Tibial artery (tissue), 4 donors: ENCODE measurements around the gene NHERF1.

Source experiments
- DNase-seq, 2 donors: peaks; one replicate each; pipeline ENCODE4 v3.0.0-alpha.2; 2019
- H3K27ac ChIP-seq, 2 donors: fragments of 200-600 bp; sonication (generic) in 1 of 2; 1 replicate in 1 of 2; 2 replicates in 1 of 2; pipeline ENCODE4 v1.5.1; 2018 to 2019; ENCODE audit warnings: mild to moderate bottlenecking in 1 of 2
- H3K27me3 ChIP-seq, 2 donors: fragments of 200-600 bp; sonication (generic) in 1 of 2; one replicate each; pipeline versions ENCODE4 v1.5.1 to v1.6.0; 2016 to 2019
- H3K36me3 ChIP-seq, 3 donors: fragments of 200-600 bp; sonication (generic) in 2 of 3; one replicate each; pipeline ENCODE4 v1.5.1; 2016 to 2019; ENCODE audit warnings: mild to moderate bottlenecking in 2 of 3
- H3K4me1 ChIP-seq, 4 donors: fragments of 200-600 bp; sonication (generic) in 2 of 4; 1 replicate in 3 of 4; 2 replicates in 1 of 4; pipeline ENCODE4 v1.5.1; 2016 to 2019
- H3K4me3 ChIP-seq, 2 donors: fragments of 200-600 bp; sonication (generic) in 1 of 2; 1 replicate in 1 of 2; 2 replicates in 1 of 2; pipeline ENCODE4 v1.5.1; 2018 to 2019; ENCODE audit warnings: mild to moderate bottlenecking in 2 of 2
- H3K9me3 ChIP-seq, 3 donors: fragments of 200-600 bp; sonication (generic) in 1 of 3; one replicate each; pipeline ENCODE4 v1.5.1; 2016 to 2019
- CTCF ChIP-seq, 2 experiments: fragments of 200-600 bp in 1 of 2; fragments of 450-650 bp in 1 of 2; IDR thresholded peaks; one replicate each; pipeline ENCODE4 v1.5.1; 2017 to 2019; ENCODE audit warnings: antibody characterized with exemption in 2 of 2, mild to moderate bottlenecking in 1 of 2, moderate library complexity in 1 of 2
- intact Hi-C: fragments of 100-400 bp; cut with DNase I; formaldehyde crosslinking; loops from one replicate; pipeline ENCODE4 v1.15.0; 2023; ENCODE audit warnings: low total_unique reads

Gene NHERF1

DNA sequence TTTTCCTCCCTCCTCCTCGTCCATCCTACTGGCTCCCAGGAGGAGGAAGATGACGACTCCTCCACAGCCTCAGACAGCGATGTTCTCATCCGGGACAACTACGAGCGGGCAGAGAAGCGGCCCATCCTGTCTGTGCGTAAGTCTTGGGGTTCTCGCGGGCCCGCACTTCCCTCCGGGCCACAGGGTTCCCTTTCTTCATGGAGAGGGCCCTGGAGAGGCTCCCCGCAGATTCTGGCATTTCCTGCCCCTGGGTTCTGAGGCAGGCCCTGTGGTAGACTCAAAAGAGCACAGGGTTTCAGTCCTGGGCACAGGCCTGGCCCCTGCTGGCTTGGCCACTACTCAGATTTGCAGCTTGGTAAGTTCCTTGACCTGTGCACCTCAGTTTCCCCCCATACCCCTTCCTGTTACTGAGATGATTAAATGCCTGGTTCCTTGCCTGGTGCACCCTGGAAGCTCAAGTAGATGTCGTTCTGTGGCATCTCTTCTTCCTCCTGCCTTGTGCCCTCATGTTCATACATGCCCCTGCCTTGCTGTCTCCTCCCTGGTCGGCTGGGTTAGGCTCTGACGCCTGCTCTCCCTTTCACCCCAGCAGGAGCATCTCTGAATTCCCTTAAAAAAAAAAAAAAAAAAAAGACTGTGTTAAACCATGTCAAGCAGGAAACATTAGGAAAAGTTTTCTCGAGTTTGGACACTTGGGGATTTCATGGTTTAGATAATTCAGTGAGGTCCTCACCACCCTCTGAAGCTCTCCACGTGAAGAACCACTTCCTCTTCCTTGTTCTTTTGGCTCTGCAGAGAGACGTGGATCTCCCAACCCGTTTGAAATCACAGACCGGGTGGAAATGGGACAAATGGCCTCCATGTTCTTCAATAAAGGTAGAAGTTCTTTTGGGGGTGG lies 42.0 kb downstream of the NHERF1 start:
- no peak for TF ChIP-seq CTCF (IDR thresholded peaks at IDR 0.05)
- H3K27ac ChIP-seq = no peak overlapping the region

DNA sequence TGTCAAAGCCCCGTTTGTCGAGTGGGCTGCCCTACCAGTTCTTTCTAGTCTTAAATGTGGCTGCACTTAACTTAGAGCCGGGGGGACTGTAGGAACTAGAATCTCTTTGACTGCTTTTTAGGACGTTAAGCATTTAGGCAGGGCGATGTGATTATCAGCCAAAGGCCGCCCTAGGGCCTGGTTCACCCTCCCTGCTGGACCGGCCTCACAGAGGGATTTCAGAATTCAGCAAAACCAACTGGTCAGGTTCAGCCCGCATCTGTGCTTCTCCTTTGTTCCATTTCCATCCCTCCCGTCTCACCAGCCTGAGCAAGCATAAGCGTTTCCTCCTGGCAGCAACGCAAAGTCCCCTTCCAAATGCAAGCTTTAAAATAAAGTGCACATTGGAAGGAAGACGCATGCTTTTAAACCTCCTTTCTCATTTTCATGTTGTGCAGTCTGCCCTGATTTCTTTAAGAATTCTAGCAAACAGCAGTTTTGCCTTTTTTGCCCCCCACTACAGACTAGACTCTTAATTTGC lies 44.2 kb downstream of the NHERF1 start:
- no peak overlapping the region for H3K27ac ChIP-seq
- TF ChIP-seq CTCF (IDR thresholded peaks at IDR 0.05) = no peak
- no peak for DNase-seq
- no peak overlapping the region for H3K4me3 ChIP-seq
- no peaks in the 10 kb centered on the region for H3K4me1 ChIP-seq
- H3K9me3 ChIP-seq = no peaks in the 10 kb centered on the region
- H3K36me3 ChIP-seq = peaks cover 16 to 89% (median 63%) of the 10 kb centered on the region in 3 donors
- intact Hi-C loops = loop anchor here (5.0 kb wide), 1 partner anchor 70 kb away; no protein-coding TSS in a partner anchor
- H3K27me3 ChIP-seq = no peaks in the 10 kb centered on the region

More for the DNA sequence above, 42.0 kb downstream of the NHERF1 start:
- Histone ChIP-seq H3K4me1 (no peaks in the 10 kb centered on the region), H3K27me3 (no peaks in the 10 kb centered on the region), H3K36me3 (peaks cover 11 to 79% (median 41%) of the 10 kb centered on the region in 3 donors), H3K4me3 (no peak overlapping the region), H3K9me3 (no peaks in the 10 kb centered on the region)
- intact Hi-C loops = loop anchor here (5.0 kb wide), 1 partner anchor 72 kb away; no protein-coding TSS in a partner anchor
- DNase-seq = no peak

GRCh38 chr17:74795327-74796020 lies 47.0 kb downstream of the NHERF1 start:
- Histone ChIP-seq H3K36me3 (peaks cover 25 to 95% (median 78%) of the 10 kb centered on the region in 3 donors), H3K4me1 (no peaks in the 10 kb centered on the region), H3K9me3 (no peaks in the 10 kb centered on the region), H3K27ac (no peak overlapping the region), H3K4me3 (no peak overlapping the region), H3K27me3 (no peaks in the 10 kb centered on the region)
- TF ChIP-seq CTCF (IDR thresholded peaks at IDR 0.05) = no peak
- intact Hi-C loops = no loop called here
- no peak for DNase-seq

- no peak for DNase-seq
- Histone ChIP-seq H3K36me3 (peaks cover 25 to 95% (median 84%) of the 10 kb centered on the region in 3 donors), H3K4me3 (no peak overlapping the region), H3K27ac (no peak overlapping the region), H3K4me1 (no peaks in the 10 kb centered on the region), H3K9me3 (no peaks in the 10 kb centered on the region), H3K27me3 (no peaks in the 10 kb centered on the region)
- no peak for TF ChIP-seq CTCF (IDR thresholded peaks at IDR 0.05)
- intact Hi-C loops = no loop called here
Measured at GRCh38 chr17:74796211-74796610, 47.8 kb downstream of the NHERF1 start.

GRCh38 chr17:74796866-74797265 lies 48.4 kb downstream of the NHERF1 start:
- H3K9me3 ChIP-seq = no peaks in the 10 kb centered on the region
- H3K27ac ChIP-seq = no peak overlapping the region
- no peak overlapping the region for H3K4me3 ChIP-seq
- H3K27me3 ChIP-seq = no peaks in the 10 kb centered on the region
- no peak for DNase-seq
- H3K36me3 ChIP-seq = peaks cover 30 to 96% (median 86%) of the 10 kb centered on the region in 3 donors
- intact Hi-C loops = no loop called here
- no peaks in the 10 kb centered on the region for H3K4me1 ChIP-seq
- no peak for TF ChIP-seq CTCF (IDR thresholded peaks at IDR 0.05)
